D721Med (cell line): ENCODE measurements around the gene KCNK2.

Experiments used
- DNase-seq: peaks from one replicate; pipeline ENCODE4 v3.0.0; 2011; ENCODE audit warnings: low spot score; ENCODE audit not compliant: insufficient read length
- FAIRE-seq: peaks from 2 replicates; lab custom pipeline; 2011; peaks lifted over from hg19 to GRCh38; lab: Jason Lieb, UNC
- TF ChIP-seq, protein P1 (sequence below): IDR thresholded peaks from 2 replicates; pipeline ENCODE4 v1.5.1; 2012; ENCODE audit warnings: mild to moderate bottlenecking, control low read depth; ENCODE audit not compliant: insufficient read depth; ENCODE audit errors: missing control alignments

Gene KCNK2

DNA sequence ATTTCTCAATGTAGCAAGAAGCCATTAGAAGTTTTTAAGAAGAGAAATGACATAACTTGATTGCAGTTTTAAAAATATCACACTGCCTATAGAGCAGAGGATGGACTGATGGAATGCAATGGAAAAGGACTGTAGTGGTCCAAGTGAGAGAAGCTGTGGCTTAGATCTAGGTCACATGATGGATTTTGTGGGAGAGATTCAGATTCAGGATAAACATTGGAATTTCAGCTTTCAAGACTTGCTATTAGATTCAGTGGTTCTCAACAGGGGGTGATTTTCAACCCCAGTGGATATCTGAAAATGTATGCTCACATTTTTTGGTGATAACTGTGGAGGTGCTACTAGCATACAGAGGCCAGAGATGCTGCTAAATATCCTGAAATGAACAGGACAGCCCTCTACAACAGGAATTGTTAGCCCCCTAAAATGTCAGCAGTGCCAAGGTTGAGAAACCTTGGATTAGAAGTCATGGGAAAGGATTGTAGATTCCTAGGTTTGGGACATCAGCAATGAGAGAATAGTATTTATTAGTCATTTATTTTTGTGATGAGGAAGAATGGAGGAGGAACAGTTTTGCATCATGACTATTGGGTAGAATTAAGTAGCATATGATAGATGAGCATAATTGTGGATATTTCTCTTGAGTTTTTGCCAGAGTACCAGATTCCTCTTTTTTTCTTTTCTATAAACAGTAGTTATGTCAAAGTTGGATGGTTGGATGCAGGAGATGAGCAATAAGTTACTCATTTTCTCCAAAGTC is 30.1 kb upstream of the KCNK2 start:
- TF ChIP-seq, protein P1, sequence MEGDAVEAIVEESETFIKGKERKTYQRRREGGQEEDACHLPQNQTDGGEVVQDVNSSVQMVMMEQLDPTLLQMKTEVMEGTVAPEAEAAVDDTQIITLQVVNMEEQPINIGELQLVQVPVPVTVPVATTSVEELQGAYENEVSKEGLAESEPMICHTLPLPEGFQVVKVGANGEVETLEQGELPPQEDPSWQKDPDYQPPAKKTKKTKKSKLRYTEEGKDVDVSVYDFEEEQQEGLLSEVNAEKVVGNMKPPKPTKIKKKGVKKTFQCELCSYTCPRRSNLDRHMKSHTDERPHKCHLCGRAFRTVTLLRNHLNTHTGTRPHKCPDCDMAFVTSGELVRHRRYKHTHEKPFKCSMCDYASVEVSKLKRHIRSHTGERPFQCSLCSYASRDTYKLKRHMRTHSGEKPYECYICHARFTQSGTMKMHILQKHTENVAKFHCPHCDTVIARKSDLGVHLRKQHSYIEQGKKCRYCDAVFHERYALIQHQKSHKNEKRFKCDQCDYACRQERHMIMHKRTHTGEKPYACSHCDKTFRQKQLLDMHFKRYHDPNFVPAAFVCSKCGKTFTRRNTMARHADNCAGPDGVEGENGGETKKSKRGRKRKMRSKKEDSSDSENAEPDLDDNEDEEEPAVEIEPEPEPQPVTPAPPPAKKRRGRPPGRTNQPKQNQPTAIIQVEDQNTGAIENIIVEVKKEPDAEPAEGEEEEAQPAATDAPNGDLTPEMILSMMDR, result no peak
- DNase-seq (no peak), FAIRE-seq (no peak)

DNA sequence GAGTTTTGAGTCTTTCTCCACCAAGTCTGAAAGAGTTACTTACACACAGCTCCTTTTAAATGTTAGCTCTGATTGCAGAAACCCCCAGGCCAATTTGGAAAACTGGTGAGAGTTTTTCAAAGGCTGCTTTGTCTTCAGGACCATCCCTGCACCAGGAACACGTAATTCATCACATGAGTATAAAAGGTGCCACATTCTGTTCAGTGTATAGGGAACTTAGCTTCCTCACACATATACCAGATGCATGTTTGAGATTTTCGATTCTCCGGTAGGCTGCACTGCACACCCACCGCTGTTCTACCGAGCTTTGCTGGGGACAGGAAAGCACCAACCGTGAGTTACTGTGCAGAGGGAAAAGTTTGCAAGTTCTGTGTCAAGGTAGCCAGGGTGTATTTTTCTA is 28.3 kb upstream of the KCNK2 start:
- DNase-seq (no peak), FAIRE-seq (no peak)
- TF ChIP-seq, protein P1, result no peak

DNA sequence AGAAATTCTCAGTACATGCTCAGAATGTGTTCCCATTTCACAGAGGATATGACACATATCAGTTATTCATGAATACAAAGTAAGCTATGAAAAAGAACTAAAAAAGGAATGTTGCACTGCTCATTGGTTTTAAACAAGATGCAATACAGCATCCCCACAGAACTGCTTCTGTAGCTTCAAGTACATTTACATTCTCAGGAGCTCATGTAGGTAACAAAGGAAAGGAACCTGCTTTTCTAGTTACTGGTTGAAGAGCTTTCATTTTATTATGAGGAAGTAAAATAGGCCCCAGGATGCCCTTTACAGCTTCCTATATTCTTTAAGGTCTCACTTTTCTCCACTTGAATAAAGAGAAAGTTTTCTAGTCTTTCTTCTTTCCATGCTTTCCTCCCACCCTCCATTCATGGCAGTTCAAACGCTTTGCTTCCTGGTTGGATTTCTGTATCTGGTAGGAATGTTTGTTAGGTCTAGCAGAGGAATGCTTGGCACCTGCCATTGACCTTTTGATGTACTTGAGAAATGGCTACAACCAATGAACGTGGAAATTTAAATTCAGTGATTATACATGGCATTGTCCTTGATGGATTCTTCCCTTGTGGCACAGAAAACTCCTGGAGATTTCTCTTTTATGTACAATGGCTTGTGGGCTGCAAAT is 27.1 kb upstream of the KCNK2 start:
- no peak for DNase-seq
- TF ChIP-seq, protein P1, result no peak
- FAIRE-seq, result peak; percentile 35

DNA sequence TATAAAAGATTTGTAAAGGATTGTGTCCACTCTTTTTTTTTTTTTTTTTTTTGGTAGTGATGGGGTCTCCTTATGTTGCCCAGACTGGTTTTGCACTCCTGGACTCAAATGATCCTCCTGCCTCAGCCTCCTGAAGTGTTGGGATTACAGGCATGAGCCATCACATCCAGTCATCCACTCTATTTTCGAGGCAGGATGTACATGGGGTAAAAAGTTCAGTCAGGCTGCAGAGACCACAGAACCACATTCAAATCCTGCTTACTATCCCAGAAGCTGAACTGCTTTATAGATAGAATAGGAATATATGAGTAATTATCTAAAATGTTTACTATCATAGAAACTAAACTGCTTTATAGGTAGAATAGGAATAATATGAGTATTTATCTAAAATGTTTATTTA is 26.0 kb upstream of the KCNK2 start:
- TF ChIP-seq, protein P1, result no peak
- FAIRE-seq (no peak), DNase-seq (no peak)

DNA sequence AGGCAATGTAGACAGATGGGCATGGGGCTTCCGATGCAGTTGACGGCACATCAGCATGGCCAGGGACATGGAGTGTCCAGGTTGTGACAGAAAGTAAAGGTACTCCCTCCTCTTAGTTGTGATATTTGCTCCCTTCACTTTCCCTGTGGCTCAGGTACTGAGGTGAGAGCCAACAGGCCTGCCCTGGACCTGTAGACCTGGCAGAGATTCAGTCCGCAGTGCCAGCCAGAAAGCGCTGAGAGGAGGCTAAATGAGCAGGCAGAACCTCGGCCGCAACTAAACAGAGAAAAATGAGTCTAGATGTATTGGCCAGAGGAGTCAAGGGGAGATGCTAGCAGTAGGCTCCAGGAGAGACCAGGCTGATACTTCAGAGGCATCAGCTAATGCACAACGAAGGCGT is 22.6 kb upstream of the KCNK2 start:
- TF ChIP-seq, protein P1, result no peak
- FAIRE-seq (no peak), DNase-seq (no peak)

DNA sequence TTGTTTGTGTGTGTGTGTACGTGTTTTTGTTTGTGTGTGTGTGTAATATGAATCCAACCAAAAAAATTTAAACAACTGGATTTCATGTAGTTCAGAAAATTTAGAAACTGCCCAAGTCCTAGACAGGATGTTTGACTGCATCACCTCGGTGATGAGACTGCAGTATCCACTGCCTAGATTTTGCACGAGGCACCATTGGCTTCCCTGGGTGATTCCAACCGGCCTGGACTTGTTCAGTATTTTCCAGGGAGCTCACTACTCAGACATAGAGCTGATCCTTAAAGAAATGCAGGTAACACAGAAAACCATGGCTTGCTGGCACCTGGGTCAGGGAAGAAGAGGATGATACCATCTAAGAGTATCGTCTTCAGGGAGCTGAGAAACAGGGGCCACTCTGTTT is 18.2 kb upstream of the KCNK2 start:
- TF ChIP-seq, protein P1, result no peak
- FAIRE-seq (no peak), DNase-seq (no peak)

DNA sequence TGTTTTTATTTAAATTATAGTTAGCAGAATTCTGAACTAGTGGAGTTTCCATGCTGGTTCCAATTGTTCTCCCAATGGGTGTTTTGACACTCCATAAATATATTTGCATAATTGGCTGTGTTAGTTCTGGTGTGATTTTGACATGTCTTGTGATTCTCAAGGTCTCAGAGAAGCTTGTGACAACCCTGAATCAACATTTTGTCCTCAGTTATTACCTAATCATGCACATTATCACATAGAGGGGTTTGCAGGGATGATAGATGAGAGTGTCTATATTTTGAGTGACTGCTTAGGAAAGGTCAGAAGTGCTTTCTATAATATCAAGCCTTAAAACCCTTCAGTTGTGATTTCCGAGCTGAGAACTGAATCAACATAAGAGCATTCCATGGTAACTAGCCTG is 11.5 kb upstream of the KCNK2 start:
- DNase-seq, result no peak
- FAIRE-seq, result peak; percentile 25
- TF ChIP-seq, protein P1, result no peak
